SJSA1 (cell line): Measurements from ENCODE around the gene GAREM1. TPM values are rescaled to one million over a fixed set of nuclear protein-coding genes. Genes with fewer than 3 reads are reported as not detected.
"Not testable (repeated sequence)": the region's sequence is repeated elsewhere in the genome, so short reads cannot be mapped to it uniquely, and the experiment has no call there.

Experiments used
- DNase-seq, 2 experiments: peaks; one replicate each; pipeline ENCODE4 v3.0.0-alpha.2; 2015 to 2020; ENCODE audit warnings: low spot score in 2 of 2, low read depth in 1 of 2
- H3K27ac ChIP-seq: fragments of 250-450 bp; sonication (Bioruptor Pico); 2 replicates; pipeline ENCODE4 v1.5.1; 2020; ENCODE audit warnings: mild to moderate bottlenecking, moderate library complexity
- H3K27me3 ChIP-seq: fragments of 250-450 bp; sonication (Bioruptor Pico); replicated peaks from 2 replicates; pipeline ENCODE4 v1.5.1; 2020; ENCODE audit warnings: mild to moderate bottlenecking, moderate library complexity
- H3K36me3 ChIP-seq: fragments of 250-450 bp; sonication (Bioruptor Pico); 2 replicates; pipeline ENCODE4 v1.5.1; 2020; ENCODE audit warnings: mild to moderate bottlenecking
- H3K4me1 ChIP-seq: fragments of 250-450 bp; sonication (Bioruptor Pico); replicated peaks from 2 replicates; pipeline ENCODE4 v1.6.1; 2021; ENCODE audit warnings: mild to moderate bottlenecking
- H3K4me3 ChIP-seq: fragments of 250-450 bp; sonication (Bioruptor Pico); 2 replicates; pipeline ENCODE4 v1.5.1; 2020; ENCODE audit warnings: mild to moderate bottlenecking
- H3K9me3 ChIP-seq: fragments of 250-450 bp; sonication (Bioruptor Pico); replicated peaks from 2 replicates; pipeline ENCODE4 v1.5.1; 2020; ENCODE audit warnings: mild to moderate bottlenecking
- total RNA-seq: library from RNA; depleted of rRNA; stranded (reverse); fragments of >200 nt; shearing (Covaris generic); gene quantifications from 2 replicates; pipeline ENCODE4 v1.2.3, GENCODE V29; 2014; rRNA removed

The GAREM1 gene
- 2.9 and 5.1 TPM in 2 replicates for total RNA-seq

DNA sequence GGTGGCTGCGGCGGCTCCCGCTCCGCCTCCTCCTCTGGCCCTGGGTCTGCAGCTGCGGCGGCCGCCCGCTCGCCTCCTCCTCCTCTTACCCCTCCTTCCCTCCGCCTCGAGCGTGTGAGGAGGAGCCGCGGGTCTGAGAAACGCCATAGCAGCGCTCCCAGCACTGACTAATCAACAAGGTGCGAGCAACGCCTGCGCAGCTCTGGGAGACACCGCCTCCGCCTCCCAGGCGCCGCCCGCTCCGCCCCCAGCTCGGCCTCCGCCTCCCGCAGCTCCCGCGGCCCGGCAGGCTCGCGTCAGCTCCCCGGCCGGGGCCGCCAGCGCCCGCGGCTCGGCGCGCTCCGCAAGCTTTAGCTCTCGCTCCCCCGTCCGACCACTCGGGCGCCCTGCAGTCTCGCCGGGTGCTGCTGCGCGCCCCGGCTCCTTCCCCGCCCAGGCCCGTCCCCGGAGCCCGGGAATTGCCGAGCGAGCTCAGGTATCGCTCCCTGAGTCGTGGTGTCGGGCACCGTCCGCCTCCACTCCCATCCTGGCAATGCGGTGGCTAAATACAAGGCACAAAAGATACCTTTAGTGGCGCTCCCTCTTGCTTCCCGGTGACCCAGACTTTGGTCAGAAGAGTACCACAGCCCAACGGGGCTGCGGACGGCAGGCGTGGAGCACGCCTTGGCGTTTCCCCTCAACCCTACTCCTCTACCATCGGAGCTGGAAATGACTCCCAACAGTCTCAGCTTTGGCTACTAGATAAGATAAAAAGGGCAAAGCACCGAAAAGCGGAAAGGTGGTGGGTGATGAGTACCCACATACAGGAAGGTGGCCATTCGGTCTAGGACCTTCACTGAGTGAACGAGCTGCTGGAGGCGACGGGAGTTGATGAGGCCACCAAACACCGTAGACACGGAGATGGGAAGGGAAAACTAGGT lies at the start of gene GAREM1:
TSS of gene GAREM1 (minus strand) at position 169 of the 920 bp plus-strand sequence. CDS start 454 bp downstream, outside the sequence.
- peaks cover 13% of the 10 kb centered on the region for H3K27me3 ChIP-seq
- H3K4me3 ChIP-seq = peak within 1 kb of the TSS; percentile 90
- DNase-seq = peak; percentile 92 to 97
- H3K36me3 ChIP-seq = no peaks in the 10 kb centered on the region
- H3K27ac ChIP-seq = peak within 1 kb of the TSS; percentile 48; the same call in 1 of the 2 replicates
- peaks cover 17% of the 10 kb centered on the region for H3K4me1 ChIP-seq
- H3K9me3 ChIP-seq = no peaks in the 10 kb centered on the region

- Histone ChIP-seq H3K9me3 (no peaks in the 10 kb centered on the region), H3K4me1 (no peaks in the 10 kb centered on the region), H3K27ac (no peak overlapping the region), H3K36me3 (no peaks in the 10 kb centered on the region), H3K27me3 (no peaks in the 10 kb centered on the region), H3K4me3 (no peak overlapping the region)
- DNase-seq = no peak
Measured at GRCh38 chr18:32511147-32511546, 40.5 kb upstream of the GAREM1 start.

DNA sequence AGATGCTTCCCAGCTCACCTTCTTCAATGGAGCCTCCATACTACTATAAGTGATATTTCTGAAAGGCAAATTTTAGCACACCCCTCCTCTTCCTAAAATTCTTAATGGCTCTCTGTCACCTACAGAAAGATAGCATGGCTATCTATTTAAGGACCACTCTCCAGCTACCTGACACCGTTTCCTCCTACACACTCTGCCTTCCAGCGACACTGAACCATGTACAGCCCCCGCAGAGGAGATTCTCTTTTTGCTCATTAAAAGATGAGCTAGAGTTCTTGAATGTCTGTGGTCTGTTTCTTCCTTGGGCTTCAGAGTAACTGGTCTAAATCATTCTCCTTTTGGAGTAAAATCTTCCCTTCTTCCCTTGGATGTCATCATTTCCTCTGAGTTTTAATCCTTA lies 38.4 kb upstream of the GAREM1 start:
- H3K4me1 ChIP-seq = no peaks in the 10 kb centered on the region
- H3K9me3 ChIP-seq = no peaks in the 10 kb centered on the region
- H3K36me3 ChIP-seq = no peaks in the 10 kb centered on the region
- H3K4me3 ChIP-seq = no peak overlapping the region
- no peaks in the 10 kb centered on the region for H3K27me3 ChIP-seq
- H3K27ac ChIP-seq = no peak overlapping the region
- DNase-seq = no peak

DNA sequence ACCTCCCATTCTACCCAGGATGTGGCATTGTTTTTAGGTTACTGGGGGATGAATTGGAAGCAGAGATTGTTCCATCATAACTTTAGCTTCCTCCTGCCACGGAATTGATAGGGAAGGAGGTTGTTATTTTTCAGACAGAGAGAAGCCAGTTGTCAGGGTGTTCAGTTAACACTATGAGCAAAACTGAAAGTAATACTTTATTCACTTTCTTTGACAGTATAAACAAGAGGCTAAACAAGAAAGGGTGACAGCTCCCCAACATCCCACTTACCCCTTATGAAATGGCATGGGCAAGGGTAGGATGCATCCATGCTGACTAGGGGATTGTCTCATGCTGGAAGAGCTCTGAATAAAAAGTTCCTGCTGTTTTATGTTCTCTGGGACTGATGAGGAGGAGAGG lies 36.4 kb upstream of the GAREM1 start:
- H3K27me3 ChIP-seq = no peaks in the 10 kb centered on the region
- H3K27ac ChIP-seq = no peak overlapping the region
- no peaks in the 10 kb centered on the region for H3K36me3 ChIP-seq
- no peak overlapping the region for H3K4me3 ChIP-seq
- H3K9me3 ChIP-seq = no peaks in the 10 kb centered on the region
- no peak for DNase-seq
- no peaks in the 10 kb centered on the region for H3K4me1 ChIP-seq

DNA sequence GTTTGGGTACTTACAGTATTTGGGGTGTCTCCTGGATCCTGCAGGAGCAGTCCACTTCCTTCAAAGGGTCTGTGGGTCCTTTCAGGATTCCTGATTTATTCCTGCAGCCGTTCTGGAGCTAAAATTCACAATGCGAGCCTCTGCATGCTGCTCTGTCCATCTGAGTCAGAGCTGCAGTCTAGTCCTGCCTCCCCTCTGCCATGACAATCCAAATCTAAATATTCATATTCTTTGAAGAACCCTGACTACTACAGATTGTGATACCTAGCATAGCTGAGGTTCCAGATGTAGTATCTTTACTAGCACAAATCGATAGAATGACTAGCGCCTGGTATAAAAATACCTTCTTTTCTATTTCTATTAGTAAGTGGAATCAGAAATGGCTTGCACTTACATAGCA lies 31.3 kb upstream of the GAREM1 start:
- H3K9me3 ChIP-seq = no peaks in the 10 kb centered on the region
- no peak overlapping the region for H3K27ac ChIP-seq
- DNase-seq = no peak
- no peak overlapping the region for H3K4me3 ChIP-seq
- no peaks in the 10 kb centered on the region for H3K36me3 ChIP-seq
- H3K4me1 ChIP-seq = no peaks in the 10 kb centered on the region
- no peaks in the 10 kb centered on the region for H3K27me3 ChIP-seq

DNA sequence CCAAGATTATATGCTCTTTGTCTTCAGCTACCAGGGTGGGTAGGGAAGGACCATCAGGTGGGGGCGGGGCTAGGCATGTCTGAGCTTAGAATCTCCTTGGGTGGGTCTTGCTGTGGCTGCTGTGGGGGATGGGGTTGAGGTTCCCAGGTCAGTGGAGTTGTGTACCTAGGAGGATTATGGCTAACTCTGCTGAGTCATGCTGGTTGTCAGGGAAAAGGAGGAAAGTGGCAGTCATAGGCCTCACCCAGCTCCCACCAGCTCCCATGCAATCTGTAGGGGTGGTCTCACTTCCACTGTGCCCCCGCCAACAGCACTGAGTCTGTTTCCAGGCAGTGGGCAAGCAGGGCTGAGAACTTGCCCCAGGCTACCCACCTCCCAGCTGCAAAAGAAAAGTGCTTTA lies 30.6 kb upstream of the GAREM1 start:
- DNase-seq, H3K27me3 ChIP-seq, H3K4me3 ChIP-seq, H3K4me1 ChIP-seq, H3K9me3 ChIP-seq, H3K27ac ChIP-seq, H3K36me3 ChIP-seq: not testable (repeated sequence)

DNA sequence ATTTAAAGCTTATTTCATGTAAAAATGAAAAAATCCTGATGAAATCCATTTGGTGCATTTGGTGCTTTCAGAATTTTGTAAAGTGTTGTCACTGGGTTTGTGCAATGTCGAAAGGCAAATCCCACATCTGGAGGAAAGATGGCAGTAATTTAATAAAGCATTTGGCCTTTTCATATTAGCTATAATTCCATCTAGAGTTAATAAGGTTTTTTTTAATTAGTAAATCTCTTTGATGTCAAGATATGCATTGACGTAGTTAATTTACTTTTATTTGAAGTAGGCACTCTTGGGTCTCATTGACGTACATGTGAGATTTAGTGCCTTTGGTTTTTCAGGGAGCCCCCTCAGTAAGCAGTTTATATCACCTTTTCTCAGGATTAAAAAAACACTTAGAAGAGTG lies 12.3 kb upstream of the GAREM1 start:
- Histone ChIP-seq H3K27ac (no peak overlapping the region), H3K4me3 (no peak overlapping the region), H3K36me3 (no peaks in the 10 kb centered on the region), H3K9me3 (no peaks in the 10 kb centered on the region), H3K27me3 (peaks cover 29% of the 10 kb centered on the region), H3K4me1 (no peaks in the 10 kb centered on the region)
- DNase-seq = no peak

- peaks cover 32% of the 10 kb centered on the region for H3K27me3 ChIP-seq
- no peak overlapping the region for H3K4me3 ChIP-seq
Measured at GRCh38 chr18:32482117-32482516, 11.4 kb upstream of the GAREM1 start.

GRCh38 chr18:32480581-32480980 lies 9.9 kb upstream of the GAREM1 start:
- Histone ChIP-seq H3K4me3 (no peak overlapping the region), H3K36me3 (no peaks in the 10 kb centered on the region), H3K9me3 (no peaks in the 10 kb centered on the region), H3K27ac (no peak overlapping the region), H3K27me3 (peaks cover 27% of the 10 kb centered on the region), H3K4me1 (no peaks in the 10 kb centered on the region)
- no peak for DNase-seq

More at GRCh38 chr18:32482117-32482516, 11.4 kb upstream of the GAREM1 start:
- Histone ChIP-seq H3K9me3 (no peaks in the 10 kb centered on the region), H3K4me1 (no peaks in the 10 kb centered on the region), H3K27ac (no peak overlapping the region), H3K36me3 (no peaks in the 10 kb centered on the region)
- no peak for DNase-seq

GRCh38 chr18:32478807-32479206 lies 8.1 kb upstream of the GAREM1 start:
- Histone ChIP-seq H3K9me3 (no peaks in the 10 kb centered on the region), H3K4me3 (no peak overlapping the region), H3K4me1 (no peaks in the 10 kb centered on the region), H3K27ac (no peak overlapping the region), H3K27me3 (peaks cover 26% of the 10 kb centered on the region), H3K36me3 (no peaks in the 10 kb centered on the region)
- DNase-seq = no peak

GRCh38 chr18:32478317-32478716 lies 7.6 kb upstream of the GAREM1 start:
- Histone ChIP-seq H3K27me3 (peaks cover 27% of the 10 kb centered on the region), H3K36me3 (no peaks in the 10 kb centered on the region), H3K4me3 (no peak overlapping the region), H3K27ac (no peak overlapping the region), H3K4me1 (no peaks in the 10 kb centered on the region), H3K9me3 (no peaks in the 10 kb centered on the region)
- DNase-seq = no peak

- Histone ChIP-seq H3K4me1 (peaks cover 3% of the 10 kb centered on the region; the same call in 1 of the 2 replicates), H3K27ac (no peak overlapping the region), H3K4me3 (no peak overlapping the region), H3K27me3 (peaks cover 24% of the 10 kb centered on the region), H3K36me3 (no peaks in the 10 kb centered on the region), H3K9me3 (no peaks in the 10 kb centered on the region)
- DNase-seq = no peak
Measured at GRCh38 chr18:32476106-32476505, 5.4 kb upstream of the GAREM1 start.

DNA sequence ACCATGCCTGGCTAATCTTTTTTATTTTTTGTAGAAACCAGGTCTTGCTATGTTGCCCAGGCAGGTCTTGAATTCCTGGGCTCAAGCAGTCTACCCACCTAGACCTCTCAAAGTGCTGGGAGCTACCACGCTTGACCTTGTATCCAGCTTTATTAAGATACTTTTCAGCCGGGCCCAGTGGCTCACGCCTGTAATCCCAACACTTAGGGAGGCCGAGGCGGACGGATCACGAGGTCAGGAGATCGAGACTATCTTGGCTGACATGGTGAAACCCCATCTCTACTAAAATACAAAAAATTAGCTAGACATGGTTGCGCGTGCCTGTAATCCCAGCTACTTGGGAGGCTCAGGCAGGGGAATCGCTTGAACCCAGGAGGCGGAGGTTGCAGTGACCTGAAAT lies 4.4 kb upstream of the GAREM1 start:
- DNase-seq, H3K36me3 ChIP-seq, H3K4me3 ChIP-seq, H3K27ac ChIP-seq, H3K4me1 ChIP-seq, H3K9me3 ChIP-seq: not testable (repeated sequence)
- peaks cover 22% of the 10 kb centered on the region for H3K27me3 ChIP-seq

GRCh38 chr18:32473325-32473724 lies 2.6 kb upstream of the GAREM1 start:
- H3K4me3 ChIP-seq = no peak overlapping the region
- no peak for DNase-seq
- no peaks in the 10 kb centered on the region for H3K36me3 ChIP-seq
- peaks cover 15% of the 10 kb centered on the region for H3K4me1 ChIP-seq
- peaks cover 19% of the 10 kb centered on the region for H3K27me3 ChIP-seq
- no peaks in the 10 kb centered on the region for H3K9me3 ChIP-seq
- no peak overlapping the region for H3K27ac ChIP-seq
